Activated effector memory CD4-positive, alpha-beta T cell treated with anti-CD3 and anti-CD28 coated beads, Interleukin-2, amount 50 U/mL, for 16 hours (primary cell): ENCODE measurements around the gene TSPY8.
"Not testable (repeated sequence)": the region's sequence is repeated elsewhere in the genome, so short reads cannot be mapped to it uniquely, and the experiment has no call there.

Source experiments
- DNase-seq: peaks from one replicate; pipeline ENCODE4 v3.0.0-alpha.2; 2020

The TSPY8 gene

DNA sequence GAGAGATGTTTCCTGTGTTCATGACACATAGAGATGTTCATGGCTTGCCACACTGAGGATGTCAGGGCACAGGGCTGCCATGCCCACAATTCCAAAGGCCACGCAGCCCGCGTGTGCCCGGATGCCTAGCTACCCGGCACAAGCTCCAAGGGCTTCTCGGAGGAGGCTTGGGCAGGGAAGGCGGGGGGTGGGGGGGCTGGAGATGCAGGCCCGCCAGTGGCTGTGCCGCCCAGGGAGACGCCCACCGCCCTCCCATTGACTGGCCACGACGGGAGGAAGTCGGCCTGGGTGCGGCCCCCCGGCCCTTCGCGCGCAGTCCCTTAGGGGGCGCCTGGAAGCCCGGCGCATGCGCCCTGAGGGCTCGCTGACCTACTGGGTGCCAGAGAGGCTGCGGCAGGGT is at the start of gene TSPY8:
Gene TSPY8, plus strand, starts transcription at position 301 of the 400 bp plus-strand sequence. Its CDS starts 46 bp downstream, at position 347.
- not testable (repeated sequence) for DNase-seq

GRCh38 chrY:9320996-9321395 is 36.6 kb upstream of the TSPY8 start:
- no peak for DNase-seq

DNA sequence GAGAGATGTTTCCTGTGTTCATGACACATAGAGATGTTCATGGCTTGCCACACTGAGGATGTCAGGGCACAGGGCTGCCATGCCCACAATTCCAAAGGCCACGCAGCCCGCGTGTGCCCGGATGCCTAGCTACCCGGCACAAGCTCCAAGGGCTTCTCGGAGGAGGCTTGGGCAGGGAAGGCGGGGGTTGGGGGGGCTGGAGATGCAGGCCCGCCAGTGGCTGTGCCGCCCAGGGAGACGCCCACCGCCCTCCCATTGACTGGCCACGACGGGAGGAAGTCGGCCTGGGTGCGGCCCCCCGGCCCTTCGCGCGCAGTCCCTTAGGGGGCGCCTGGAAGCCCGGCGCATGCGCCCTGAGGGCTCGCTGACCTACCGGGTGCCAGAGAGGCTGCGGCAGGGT is 20.4 kb upstream of the TSPY8 start, which contains the start of gene TSPY4:
Gene TSPY4, plus strand, starts transcription at position 301 of the 400 bp plus-strand sequence. Its CDS starts 46 bp downstream, at position 347.
- DNase-seq, result not testable (repeated sequence)

DNA sequence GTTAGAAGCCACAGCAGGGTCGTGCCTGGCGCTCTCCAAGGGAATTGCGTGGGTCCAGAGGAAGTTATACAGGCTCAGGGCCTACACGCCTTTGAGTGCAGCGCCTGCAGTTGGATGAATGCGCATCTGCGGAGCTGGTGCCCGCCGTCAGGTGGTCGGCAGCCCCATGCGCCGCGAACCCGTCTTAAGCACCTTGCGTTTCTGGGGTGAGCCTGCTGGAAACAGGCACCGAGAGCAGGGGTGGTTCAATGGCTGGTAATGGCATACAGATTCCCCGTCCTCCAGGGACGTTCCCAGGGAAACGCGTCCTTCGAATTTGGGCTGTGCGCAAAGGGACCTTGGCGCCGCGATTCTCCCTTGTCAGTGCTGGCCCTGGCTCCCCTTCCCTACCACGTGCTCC is 38.9 kb downstream of the TSPY8 start:
- not testable (repeated sequence) for DNase-seq

- DNase-seq, result not testable (repeated sequence)
These were observed 40.5 kb downstream of the TSPY8 start, which contains the start of gene TSPY3 for GRCh38 chrY:9398121-9398520. TSS of gene TSPY3 (plus strand) at chrY:9398421. CDS start at chrY:9398467, 46 bp downstream.
